ENCODE results near the gene PLIN4. TPM values are rescaled to one million over a fixed set of nuclear protein-coding genes. Genes with fewer than 3 reads are reported as not detected.
"Not testable (repeated sequence)": the region's sequence is repeated elsewhere in the genome, so short reads cannot be mapped to it uniquely, and the experiment has no call there.

Gene PLIN4, protein sequence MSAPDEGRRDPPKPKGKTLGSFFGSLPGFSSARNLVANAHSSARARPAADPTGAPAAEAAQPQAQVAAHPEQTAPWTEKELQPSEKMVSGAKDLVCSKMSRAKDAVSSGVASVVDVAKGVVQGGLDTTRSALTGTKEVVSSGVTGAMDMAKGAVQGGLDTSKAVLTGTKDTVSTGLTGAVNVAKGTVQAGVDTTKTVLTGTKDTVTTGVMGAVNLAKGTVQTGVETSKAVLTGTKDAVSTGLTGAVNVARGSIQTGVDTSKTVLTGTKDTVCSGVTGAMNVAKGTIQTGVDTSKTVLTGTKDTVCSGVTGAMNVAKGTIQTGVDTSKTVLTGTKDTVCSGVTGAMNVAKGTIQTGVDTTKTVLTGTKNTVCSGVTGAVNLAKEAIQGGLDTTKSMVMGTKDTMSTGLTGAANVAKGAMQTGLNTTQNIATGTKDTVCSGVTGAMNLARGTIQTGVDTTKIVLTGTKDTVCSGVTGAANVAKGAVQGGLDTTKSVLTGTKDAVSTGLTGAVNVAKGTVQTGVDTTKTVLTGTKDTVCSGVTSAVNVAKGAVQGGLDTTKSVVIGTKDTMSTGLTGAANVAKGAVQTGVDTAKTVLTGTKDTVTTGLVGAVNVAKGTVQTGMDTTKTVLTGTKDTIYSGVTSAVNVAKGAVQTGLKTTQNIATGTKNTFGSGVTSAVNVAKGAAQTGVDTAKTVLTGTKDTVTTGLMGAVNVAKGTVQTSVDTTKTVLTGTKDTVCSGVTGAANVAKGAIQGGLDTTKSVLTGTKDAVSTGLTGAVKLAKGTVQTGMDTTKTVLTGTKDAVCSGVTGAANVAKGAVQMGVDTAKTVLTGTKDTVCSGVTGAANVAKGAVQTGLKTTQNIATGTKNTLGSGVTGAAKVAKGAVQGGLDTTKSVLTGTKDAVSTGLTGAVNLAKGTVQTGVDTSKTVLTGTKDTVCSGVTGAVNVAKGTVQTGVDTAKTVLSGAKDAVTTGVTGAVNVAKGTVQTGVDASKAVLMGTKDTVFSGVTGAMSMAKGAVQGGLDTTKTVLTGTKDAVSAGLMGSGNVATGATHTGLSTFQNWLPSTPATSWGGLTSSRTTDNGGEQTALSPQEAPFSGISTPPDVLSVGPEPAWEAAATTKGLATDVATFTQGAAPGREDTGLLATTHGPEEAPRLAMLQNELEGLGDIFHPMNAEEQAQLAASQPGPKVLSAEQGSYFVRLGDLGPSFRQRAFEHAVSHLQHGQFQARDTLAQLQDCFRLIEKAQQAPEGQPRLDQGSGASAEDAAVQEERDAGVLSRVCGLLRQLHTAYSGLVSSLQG (N-terminal part only)
- total RNA-seq (10 to 100 TPM in 3 of 5 donors, 1 to 10 TPM in 2; 9.0 to 64.7 (median 24.9) TPM), polyA plus RNA-seq (10 to 100 TPM in 1 of 3 donors, 1 to 10 TPM in 2; 3.5 to 13.2 (median 6.8) TPM)
- long read RNA-seq, donor 1, result 0 reads
- long read RNA-seq, donor 2, result 0 reads
- long read RNA-seq, donor 3, partial matches to known transcripts, result 6 of 6 reads
- long read RNA-seq, donor 3, other reads (novel, unspliced or antisense), result 0 of 6 reads
- long read RNA-seq, donor 4, result 0 reads
- long read RNA-seq, donor 5, result 0 reads
- long read RNA-seq, donor 6, result 0 reads
- long read RNA-seq, donor 7, partial matches to known transcripts, result 36 of 36 reads
- long read RNA-seq, donor 7, other reads (novel, unspliced or antisense), result 0 of 36 reads
- long read RNA-seq, donor 8, result 0 reads
- long read RNA-seq, donor 9, result 0 reads
- long read RNA-seq, donor 10, result 0 reads

DNA sequence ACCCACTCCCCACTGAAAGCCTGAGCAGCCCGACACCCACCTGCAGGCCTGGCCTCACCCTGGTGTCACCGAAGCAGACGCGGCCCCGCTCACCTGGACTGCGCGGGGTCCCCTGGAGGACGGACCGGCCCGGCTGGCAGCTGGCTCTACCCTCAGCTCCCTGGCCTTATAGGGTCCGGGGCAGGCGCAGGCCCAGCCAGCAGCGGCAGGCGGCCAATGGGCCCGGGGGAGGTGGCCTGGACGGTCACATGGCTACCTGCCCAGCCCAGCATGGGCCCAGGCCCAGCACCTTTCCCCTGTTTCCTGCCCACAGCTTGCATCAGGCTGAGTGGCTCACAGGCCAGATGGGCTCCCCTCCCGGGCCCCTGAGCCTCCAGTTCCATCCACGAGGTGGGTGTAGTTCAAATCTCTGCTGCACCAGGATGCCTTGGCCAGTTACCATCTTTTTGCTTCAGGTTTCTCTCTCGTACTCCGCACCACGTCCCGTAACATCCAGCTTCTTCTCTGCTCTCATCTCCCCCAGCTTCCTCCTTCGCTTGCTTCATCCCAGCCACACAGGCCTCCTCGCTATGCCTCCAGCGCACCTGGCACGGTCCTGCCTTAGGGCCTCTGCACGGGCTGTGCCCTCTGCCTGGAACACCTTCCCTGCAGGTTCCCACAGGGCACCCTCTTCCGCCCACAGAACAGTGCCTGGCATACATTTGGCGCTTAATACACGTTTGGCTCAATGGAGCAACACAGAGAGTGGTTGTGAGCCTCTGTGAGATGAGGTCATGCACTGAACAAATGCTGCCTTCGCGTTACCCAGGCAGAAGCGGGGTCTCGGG lies at the start of gene PLIN4:
PLIN4 (minus strand) TSS at position 142 of the 827 bp plus-strand sequence. CDS start 214 bp downstream, outside the sequence.
- H3K9me3 ChIP-seq, result no peaks in the 10 kb centered on the region
- H3K27me3 ChIP-seq, result peaks cover 0 to 12% (median 0%) of the 10 kb centered on the region in 3 donors
- H3K27ac ChIP-seq, result peak within 1 kb of the TSS; percentile 52 to 89 (median 79)
- 33 to 59% (median 37%) methylated on average over 21 to 34 of the region's 34 CpGs for WGBS, 5 donors
- intact Hi-C loops (cut with DNase I; ENCODE audit: low total_unique reads), result no loop called here
- H3K4me1 ChIP-seq, result peaks cover 17 to 37% (median 26%) of the 10 kb centered on the region in 4 donors
- DNase-seq, result peak; percentile 69 to 89
- TF ChIP-seq POLR2AphosphoS5 (IDR thresholded peaks at IDR 0.05) (peak; percentile 61 to 83 (median 63)), EP300 (IDR thresholded peaks at IDR 0.05) (no peak)
- TF ChIP-seq, protein P1, sequence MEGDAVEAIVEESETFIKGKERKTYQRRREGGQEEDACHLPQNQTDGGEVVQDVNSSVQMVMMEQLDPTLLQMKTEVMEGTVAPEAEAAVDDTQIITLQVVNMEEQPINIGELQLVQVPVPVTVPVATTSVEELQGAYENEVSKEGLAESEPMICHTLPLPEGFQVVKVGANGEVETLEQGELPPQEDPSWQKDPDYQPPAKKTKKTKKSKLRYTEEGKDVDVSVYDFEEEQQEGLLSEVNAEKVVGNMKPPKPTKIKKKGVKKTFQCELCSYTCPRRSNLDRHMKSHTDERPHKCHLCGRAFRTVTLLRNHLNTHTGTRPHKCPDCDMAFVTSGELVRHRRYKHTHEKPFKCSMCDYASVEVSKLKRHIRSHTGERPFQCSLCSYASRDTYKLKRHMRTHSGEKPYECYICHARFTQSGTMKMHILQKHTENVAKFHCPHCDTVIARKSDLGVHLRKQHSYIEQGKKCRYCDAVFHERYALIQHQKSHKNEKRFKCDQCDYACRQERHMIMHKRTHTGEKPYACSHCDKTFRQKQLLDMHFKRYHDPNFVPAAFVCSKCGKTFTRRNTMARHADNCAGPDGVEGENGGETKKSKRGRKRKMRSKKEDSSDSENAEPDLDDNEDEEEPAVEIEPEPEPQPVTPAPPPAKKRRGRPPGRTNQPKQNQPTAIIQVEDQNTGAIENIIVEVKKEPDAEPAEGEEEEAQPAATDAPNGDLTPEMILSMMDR (IDR thresholded peaks at IDR 0.05), result no peak
- H3K4me3 ChIP-seq, result peak within 1 kb of the TSS; percentile 33 to 45 (median 40)
- peaks cover 0 to 14% (median 1%) of the 10 kb centered on the region in 4 donors for H3K36me3 ChIP-seq

DNA sequence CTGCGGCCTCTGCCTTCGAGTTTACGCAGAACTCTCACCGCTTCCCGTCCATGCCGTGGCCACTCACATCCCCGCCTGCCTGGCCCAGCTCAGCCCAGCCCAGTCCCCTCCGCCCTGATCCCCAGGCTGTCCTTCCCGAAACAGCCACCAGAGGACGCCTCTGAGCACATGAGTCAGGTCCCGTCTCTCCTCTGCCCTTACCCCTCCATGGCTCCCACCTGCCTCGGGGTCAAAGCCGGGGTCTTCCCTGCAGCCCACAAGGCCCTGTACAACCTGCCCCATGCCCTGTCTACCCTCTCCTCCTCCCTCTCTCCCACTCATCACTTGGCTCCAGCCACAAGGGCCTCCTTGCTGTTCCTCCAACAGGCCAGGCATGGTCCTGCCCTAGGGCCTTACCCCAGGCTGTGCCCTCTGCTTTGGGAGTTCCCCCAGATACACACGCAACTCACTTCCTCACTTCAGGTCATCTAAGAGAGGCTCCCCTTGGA lies 49.3 kb upstream of the PLIN4 start:
- Histone ChIP-seq H3K9me3 (no peaks in the 10 kb centered on the region), H3K27ac (no peak overlapping the region), H3K4me3 (no peak overlapping the region), H3K36me3 (no peaks in the 10 kb centered on the region), H3K27me3 (peaks cover 0 to 20% (median 0%) of the 10 kb centered on the region in 3 donors), H3K4me1 (peaks cover 0 to 7% (median 5%) of the 10 kb centered on the region in 4 donors)
- intact Hi-C loops (cut with DNase I; ENCODE audit: low total_unique reads), result no loop called here
- WGBS, 5 donors, result 39 to 51% (median 44%) methylated on average over 14 of the region's 14 CpGs
- DNase-seq, result peak; percentile 62 to 63
- TF ChIP-seq, protein P1 (IDR thresholded peaks at IDR 0.05), result peak in 5 of 7 experiments; percentile 28 to 65 (median 51)
- TF ChIP-seq EP300 (IDR thresholded peaks at IDR 0.05), result no peak

DNA sequence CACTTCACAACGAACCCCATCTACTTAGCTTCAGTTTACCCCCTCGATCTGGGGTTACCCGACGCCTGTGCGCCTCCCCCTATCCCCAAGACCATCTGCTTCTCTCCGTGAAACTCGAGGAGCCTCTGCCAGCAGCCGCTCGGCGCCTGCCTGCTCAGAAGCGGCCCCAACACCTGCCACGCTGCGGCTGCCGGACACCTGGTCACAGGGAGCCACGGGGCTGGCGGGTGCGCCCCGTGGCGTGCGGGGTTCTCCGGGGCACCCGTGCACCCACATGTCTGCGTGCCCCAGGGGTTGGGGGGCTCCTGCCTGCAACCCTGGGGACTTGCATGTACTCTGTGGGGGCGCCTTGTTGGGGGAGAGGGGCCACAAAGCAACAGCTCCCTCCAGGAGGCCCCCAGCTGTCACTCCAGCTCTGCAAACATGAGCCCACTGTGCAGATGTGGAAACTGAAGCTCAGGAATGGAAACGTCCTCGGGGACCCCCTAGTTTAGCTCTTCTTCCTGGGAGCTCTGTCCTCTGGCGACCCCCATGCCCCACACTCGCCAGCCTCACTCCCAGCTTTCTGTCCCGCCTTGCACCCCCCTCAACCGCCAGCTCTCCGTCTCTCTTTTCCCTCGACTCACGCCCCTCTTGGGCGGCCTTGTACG lies 48.2 kb upstream of the PLIN4 start:
- no peak overlapping the region for H3K4me3 ChIP-seq
- H3K9me3 ChIP-seq, result no peaks in the 10 kb centered on the region
- H3K36me3 ChIP-seq, result no peaks in the 10 kb centered on the region
- 83 to 88% (median 85%) methylated on average over 23 to 35 of the region's 35 CpGs for WGBS, 5 donors
- intact Hi-C loops (cut with DNase I; ENCODE audit: low total_unique reads), result no loop called here
- no peak for TF ChIP-seq POLR2A (IDR thresholded peaks at IDR 0.05)
- no peak overlapping the region for H3K27ac ChIP-seq
- H3K27me3 ChIP-seq, result peaks cover 0 to 20% (median 0%) of the 10 kb centered on the region in 3 donors
- H3K4me1 ChIP-seq, result peaks cover 0 to 7% (median 5%) of the 10 kb centered on the region in 4 donors
- no peak for DNase-seq

DNA sequence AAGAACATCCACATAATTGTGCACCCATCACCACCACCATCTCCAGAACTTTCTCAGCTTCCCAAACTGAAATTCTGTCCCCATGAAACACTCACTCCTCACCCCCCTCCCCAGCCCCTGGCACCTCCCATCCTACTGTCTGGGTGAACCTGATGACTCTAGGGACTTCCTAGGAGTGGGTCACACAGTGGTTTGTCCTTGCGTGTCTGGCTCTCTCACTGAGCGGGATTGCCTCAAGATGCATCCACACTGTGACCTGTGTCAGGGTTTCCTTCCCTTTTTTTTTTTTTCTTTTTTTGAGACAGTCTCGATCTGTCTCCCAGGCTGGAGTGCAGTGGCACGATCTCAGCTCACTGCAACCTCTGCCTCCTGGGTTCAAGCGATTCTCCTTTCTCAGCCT lies 45.3 kb upstream of the PLIN4 start:
- peaks cover 0 to 20% (median 0%) of the 10 kb centered on the region in 3 donors for H3K27me3 ChIP-seq
- intact Hi-C loops (cut with DNase I; ENCODE audit: low total_unique reads); H3K36me3 ChIP-seq: not testable (repeated sequence)

DNA sequence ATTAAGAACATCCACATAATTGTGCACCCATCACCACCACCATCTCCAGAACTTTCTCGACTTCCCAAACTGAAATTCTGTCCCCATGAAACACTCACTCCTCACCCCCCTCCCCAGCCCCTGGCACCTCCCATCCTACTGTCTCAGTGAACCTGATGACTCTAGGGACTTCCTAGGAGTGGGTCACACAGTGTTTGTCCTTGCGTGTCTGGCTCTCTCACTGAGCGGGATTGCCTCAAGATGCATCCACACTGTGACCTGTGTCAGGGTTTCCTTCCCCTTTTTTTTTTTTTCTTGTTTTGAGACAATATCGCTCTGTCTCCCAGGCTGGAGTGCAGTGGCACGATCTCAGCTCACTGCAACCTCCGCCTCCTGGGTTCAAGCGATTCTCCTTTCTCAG lies 43.8 kb upstream of the PLIN4 start:
- DNase-seq; intact Hi-C loops (cut with DNase I; ENCODE audit: low total_unique reads); H3K9me3 ChIP-seq; H3K4me3 ChIP-seq; H3K36me3 ChIP-seq: not testable (repeated sequence)
- H3K27ac ChIP-seq, result peak overlapping the region in 1 of 5 donors; percentile 59
- peaks cover 0 to 23% (median 6%) of the 10 kb centered on the region in 3 donors for H3K27me3 ChIP-seq
- 60 to 91% (median 78%) methylated on average over 6 to 7 of the region's 7 CpGs for WGBS, 5 donors
- H3K4me1 ChIP-seq, result peaks cover 0 to 15% (median 8%) of the 10 kb centered on the region in 4 donors

More for the DNA sequence above, 45.3 kb upstream of the PLIN4 start:
- DNase-seq, H3K4me1 ChIP-seq, H3K27ac ChIP-seq, H3K9me3 ChIP-seq, H3K4me3 ChIP-seq: not testable (repeated sequence)
- WGBS, 5 donors, result 63 to 90% (median 69%) methylated on average over 5 of the region's 5 CpGs

Measured in stomach (tissue), 19 donors.